NCI-H345 treated with DMSO at 0.1 percent for 48 hours (cell line): ENCODE measurements around the gene DHX29.
A peak's percentile ranks its signal among the peaks of the same experiment; 100 is the strongest.

Experiments used
- DNase-seq: peaks from one replicate; lab custom pipeline; 2025; ENCODE audit not compliant: unreplicated experiment; lab: John Stamatoyannopoulos, UW

The DHX29 gene, protein sequence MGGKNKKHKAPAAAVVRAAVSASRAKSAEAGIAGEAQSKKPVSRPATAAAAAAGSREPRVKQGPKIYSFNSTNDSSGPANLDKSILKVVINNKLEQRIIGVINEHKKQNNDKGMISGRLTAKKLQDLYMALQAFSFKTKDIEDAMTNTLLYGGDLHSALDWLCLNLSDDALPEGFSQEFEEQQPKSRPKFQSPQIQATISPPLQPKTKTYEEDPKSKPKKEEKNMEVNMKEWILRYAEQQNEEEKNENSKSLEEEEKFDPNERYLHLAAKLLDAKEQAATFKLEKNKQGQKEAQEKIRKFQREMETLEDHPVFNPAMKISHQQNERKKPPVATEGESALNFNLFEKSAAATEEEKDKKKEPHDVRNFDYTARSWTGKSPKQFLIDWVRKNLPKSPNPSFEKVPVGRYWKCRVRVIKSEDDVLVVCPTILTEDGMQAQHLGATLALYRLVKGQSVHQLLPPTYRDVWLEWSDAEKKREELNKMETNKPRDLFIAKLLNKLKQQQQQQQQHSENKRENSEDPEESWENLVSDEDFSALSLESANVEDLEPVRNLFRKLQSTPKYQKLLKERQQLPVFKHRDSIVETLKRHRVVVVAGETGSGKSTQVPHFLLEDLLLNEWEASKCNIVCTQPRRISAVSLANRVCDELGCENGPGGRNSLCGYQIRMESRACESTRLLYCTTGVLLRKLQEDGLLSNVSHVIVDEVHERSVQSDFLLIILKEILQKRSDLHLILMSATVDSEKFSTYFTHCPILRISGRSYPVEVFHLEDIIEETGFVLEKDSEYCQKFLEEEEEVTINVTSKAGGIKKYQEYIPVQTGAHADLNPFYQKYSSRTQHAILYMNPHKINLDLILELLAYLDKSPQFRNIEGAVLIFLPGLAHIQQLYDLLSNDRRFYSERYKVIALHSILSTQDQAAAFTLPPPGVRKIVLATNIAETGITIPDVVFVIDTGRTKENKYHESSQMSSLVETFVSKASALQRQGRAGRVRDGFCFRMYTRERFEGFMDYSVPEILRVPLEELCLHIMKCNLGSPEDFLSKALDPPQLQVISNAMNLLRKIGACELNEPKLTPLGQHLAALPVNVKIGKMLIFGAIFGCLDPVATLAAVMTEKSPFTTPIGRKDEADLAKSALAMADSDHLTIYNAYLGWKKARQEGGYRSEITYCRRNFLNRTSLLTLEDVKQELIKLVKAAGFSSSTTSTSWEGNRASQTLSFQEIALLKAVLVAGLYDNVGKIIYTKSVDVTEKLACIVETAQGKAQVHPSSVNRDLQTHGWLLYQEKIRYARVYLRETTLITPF (N-terminal part only)

DNA sequence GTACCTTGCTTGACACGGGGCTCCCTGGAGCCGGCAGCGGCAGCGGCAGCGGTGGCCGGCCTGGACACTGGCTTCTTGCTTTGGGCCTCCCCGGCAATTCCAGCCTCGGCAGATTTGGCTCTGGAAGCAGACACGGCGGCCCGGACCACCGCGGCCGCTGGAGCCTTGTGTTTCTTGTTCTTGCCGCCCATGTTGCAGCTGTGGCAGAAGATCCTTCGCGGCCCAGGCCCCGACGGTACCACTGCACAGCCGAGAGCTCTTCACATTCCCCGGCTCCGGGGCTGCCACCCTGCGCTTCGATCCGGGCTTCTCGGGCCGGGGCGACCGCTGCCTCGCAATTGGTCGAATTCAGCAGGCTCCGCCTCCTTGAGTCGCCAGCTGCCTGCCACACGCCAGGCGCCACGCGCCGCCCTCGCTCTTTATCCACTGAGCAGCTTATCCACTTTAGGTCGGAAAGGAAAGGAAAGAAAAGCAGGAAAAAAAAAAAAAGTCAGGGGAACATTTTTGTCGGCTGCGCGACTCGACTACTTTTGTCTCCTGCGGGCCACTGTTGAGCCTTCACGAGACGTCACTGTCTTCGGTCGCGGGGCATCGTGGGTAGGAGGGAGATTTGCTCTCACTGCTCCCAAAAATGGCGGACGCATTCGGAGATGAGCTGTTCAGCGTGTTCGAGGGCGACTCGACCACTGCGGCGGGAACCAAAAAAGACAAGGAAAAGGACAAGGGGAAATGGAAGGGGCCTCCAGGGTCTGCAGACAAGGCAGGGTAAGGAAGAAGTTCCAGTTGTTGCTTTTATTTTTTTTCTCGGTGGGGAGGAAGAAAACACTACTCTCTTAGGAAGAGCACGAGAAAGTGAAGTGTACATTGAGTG lies at the start of gene DHX29, which contains the start of gene MTREX:
Gene DHX29, minus strand, starts transcription at position 312 of the 871 bp plus-strand sequence. Its CDS starts 121 bp downstream, at position 191.
Gene MTREX, plus strand, starts transcription at position 607 of the 871 bp plus-strand sequence. Its CDS starts 25 bp downstream, at position 632.
- DNase-seq, result peak; percentile 91

DNA sequence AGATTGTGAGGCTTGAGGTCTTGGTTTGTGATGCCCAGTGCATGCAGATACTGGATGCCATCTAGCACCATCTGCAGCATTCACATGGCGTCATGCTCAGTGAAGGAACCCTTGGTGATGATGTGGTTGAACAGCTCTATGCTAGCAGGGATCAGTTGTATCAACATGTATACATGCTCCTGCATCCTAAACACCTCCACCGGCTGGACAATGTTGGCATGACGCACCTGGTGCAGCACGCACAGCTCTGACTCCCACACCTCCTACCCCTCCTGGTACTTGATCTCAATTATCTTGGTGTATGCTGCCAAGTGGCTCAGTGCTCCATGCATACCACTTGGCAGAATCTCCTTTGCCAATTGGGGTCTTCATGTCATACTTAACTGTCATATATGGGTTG lies 49.4 kb upstream of the DHX29 start:
- no peak for DNase-seq

DNA sequence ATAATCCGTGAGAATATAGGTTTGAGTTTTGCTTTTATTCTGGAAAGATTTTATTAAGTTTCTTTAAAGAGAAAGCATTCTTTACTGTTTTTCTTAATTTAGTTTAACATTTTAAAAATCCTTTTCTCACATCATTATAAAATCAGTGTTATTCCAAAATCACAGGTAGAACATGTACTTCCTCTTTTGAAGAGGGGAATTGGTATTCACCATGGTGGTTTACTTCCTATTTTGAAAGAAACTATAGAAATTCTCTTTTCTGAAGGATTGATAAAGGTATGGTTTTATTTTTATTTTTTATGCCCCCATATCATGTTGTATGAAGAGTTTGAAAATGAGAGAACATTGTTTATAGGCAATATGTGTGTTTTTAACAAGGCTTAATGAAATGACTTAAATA lies 43.3 kb upstream of the DHX29 start:
- DNase-seq, result no peak

DNA sequence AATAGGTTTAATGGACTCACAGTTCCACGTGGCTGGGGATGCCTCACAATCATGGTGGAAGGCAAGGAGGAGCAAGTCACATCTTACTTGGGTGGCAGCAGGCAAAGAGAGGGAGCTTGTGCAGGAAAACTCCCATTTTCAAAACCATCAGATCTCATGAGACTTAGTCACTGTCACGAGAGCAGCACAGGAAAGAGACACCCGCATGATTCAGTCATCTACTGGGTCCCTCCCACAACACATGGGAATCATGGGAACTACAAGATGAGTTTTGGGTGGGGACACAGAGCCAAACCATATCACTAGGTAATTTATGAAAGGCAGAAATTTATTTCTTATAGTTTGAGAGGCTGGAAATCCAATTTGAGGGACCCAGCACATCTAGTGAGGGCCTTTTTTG lies 40.3 kb upstream of the DHX29 start:
- DNase-seq, result no peak

DNA sequence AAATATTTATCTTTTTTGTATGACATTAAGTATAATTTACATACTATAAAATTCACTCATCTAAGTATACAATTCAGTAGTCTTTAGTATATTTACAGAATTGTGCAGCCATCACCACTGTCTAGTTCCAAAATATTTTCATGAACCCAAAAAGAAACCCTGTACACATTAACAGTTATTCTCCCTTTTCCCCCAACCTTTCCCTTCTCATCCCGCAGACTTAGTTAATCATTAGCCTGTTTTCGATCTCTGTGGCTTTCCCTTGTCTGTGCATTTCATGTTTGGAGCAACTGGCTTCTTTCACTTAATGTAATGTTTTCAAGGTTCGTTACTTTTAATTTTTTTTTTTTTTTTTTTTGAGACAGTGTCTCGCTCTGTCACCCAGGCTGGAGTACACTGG lies 37.8 kb upstream of the DHX29 start:
- no peak for DNase-seq

DNA sequence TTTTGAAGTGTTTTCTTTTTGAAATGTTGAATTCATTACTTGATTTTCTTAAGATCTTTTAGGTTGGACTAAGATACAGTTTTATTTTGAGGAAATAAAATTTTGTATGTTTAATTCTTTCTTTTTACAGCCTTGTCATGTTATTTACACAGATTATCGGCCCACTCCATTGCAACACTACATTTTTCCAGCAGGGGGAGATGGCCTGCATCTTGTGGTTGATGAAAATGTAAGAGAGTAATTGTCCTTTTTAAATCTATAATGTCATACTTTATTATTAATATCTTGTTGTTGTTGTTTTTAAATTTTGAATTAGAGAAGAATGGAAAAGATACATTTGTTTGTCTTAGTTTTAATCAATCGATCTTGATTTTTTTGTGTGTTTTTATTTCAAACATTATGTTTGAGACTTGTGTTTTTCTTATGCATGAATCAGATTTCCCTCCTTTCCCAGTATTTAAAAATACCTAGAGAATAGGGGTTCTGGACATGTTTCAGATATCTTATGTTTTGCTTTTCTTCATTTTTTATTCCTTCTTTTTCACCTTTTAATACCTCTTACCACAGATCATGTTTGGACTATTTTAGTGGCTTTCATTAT lies 37.0 kb upstream of the DHX29 start:
- DNase-seq, result peak; percentile 3

DNA sequence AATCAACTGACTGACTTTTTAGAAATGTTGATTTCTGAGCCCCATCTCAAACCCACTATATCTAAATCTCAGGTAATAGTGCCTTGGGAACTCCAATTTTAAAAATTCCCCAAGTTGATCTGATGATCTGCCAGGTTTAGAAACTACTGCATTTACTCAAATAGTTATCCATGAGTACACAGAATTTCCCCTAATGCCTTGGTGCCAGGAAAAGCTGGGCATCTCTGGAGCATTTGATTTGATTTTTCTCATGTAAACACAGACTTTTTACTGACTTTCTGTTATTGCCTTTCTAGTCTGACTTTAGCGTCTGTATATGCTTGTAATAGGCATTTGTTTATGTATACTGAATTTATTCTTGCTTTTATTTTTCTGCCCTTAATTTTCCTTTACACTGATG lies 36.1 kb upstream of the DHX29 start:
- no peak for DNase-seq

DNA sequence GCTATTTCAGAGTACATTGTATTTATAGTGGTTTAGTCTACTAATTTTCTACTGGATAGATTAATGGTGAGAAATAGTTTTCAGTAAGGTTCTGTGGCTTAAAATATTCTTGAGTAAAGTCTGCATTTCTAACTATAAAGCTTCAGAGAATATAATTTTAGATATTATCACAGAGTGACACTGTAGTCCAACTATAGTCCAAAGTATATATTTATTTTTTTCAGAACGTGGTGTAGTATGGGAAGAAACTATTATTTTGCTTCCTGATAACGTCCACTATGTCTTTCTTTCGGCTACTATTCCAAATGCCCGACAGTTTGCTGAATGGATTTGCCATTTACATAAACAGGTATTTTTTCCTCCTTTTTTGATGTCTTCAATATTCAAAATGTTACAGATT lies 35.6 kb upstream of the DHX29 start:
- DNase-seq, result no peak

DNA sequence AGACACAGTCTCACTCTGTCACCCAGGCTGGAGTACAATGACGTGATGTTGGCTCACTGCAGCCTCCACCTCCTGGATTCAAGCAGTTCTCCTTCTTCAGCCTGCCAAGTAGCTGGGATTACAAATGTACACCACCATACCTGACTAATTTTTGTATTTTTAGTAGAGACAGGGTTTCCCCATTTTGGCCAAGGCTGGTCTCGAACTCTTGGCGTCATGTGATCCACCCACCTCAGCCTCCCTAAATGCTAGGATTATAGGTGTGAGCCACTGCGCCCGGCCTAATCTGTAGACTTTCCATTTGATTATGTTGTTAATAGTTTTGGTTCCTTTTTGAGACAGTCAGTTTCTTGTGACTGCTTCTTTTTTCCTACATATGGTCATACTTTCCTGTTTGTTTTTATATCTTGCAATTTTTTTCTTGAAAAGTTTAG lies 31.3 kb upstream of the DHX29 start:
- no peak for DNase-seq

DNA sequence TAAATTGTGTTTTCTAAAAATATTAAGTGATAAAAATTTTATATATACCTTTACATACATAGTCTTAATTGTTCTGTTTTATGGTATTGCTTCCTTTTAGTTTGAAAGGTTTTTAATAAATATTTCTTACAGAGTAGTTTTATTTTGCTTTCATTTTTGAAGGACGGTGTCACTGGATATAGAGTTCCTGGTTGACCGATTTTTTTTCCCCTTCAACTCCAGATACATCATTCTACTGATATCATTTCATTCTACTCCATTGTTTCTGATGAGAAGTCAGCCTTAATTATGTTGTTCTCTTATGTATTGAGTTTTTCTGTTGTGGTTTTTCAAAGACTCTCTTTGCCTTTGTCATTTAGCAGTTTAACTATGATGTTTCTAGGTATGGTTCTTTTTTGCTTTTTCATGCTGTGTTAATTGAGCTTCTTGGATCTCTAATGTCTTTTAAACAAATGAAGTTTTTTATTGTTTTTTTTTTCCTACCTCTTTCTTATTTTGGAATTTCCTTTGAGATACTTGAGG lies 30.7 kb upstream of the DHX29 start:
- DNase-seq, result no peak

DNA sequence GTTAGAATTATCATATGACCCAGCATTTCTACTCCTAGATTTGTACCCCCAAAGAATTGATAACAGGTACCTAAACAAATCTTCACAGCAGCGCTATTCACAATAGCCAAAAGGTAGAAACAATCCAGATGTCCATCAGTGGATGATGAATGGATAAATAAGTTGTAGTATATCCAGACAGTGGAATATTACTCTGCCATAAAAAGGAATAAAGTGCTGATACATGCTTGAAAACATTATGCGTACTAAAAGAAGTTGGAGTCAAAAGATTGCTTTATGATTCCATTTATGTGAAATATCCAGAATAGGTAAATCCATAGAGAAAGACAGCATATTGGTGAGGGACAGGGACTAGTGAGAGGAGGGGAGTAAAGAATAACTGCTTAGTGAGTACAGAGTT lies 26.3 kb upstream of the DHX29 start:
- DNase-seq, result no peak

DNA sequence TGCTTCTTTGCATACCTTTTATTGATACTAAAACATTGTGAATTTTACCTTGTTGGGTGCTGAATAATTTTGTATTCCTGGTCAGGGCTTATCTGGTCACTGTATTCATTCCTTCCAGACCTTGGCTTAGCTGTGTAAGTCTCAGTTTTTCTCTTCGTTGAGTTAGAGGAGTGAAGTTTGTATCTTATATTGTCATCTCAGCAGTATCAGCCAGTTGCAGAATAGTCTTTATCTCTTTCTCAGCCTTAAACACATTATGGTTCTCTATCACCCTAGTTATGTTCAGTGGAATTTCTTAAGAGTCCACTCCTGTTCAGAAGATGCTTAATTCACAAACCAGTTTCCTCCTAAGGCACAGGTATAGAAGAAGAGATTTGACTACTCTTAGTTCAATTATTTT lies 25.5 kb upstream of the DHX29 start:
- no peak for DNase-seq

DNA sequence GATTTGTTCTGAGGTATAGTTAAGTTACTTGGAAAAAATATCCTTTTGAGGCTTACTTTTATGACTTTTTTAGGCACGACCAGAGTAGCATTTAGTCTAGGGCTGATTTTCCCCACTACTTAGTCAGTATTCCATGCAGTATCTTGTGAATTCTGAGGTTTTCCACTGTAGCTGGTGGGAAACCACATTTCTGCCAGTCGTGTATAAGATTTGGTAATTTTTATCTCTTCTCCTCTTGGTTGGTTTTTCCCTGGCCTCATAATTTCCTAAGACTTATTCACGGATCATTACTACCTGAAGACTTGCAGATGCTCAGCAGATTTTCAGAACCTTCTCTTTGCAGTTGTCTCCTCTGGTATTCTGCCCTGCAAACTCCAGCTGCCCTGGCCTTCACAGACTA lies 23.8 kb upstream of the DHX29 start:
- no peak for DNase-seq

DNA sequence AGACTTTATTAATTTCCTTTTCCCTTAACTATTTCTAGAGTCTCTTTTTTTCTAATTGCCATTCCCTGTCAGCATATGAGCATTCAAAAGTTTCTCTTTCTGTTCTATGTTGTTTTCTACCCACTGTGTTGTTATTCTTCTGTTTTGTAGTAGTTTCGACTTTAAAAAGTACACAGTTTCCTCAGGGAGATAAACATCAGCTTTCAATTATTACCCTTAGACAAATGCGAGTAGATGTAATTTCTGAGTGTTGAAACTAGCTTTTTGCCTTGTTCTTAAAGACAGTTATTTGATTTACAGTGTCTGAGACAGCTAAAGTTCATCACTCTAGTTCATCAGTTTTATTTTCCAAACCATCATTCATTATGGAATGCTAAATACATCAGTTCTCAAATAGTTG lies 19.8 kb upstream of the DHX29 start:
- no peak for DNase-seq

DNA sequence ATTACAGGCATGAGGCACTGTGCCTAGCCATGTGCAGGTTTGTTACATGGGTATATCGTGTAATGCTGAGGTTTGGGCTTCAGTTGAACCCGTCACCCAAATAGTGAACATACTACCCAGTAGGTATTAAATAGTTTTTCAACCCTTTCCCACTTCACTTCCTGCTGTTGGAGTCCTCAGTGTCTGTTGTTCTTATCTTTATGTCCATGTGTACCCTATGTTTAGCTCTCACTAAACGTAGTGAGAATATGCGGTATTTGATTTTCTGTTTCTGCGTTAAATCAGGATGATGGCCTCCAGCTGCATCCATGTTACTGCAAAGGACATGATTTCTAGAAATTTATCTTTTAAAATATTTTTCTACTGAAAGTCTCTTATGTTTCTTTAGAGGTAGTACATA lies 18.1 kb upstream of the DHX29 start:
- DNase-seq, result no peak

DNA sequence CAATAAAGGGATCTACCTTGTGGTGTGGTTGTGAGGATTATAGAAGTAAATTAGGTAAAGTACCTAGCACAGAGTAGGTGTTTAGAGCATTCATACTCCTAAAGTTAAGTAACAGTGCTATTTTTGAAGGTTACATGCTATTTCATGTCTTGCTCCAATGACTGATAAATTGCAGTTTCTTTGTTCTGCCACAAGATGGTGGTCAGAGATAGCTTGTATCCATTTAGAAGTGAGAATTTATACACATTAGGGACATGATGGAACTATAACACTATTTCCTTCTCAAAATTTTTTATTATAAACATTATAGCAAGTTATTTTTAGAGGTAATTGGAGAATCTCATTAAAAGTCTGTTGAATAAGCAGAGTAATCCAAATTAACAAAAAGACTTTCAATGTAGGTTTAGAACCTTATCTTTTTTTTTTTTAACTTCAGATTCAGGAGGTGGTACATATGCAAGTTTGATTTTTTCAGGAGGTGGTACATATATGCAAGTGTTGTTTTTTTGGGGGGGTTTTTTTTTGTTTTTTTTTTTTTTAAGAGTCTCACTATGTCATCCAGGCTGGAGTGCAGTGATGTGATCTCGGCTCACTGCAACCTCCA lies 17.4 kb upstream of the DHX29 start:
- DNase-seq, result no peak

DNA sequence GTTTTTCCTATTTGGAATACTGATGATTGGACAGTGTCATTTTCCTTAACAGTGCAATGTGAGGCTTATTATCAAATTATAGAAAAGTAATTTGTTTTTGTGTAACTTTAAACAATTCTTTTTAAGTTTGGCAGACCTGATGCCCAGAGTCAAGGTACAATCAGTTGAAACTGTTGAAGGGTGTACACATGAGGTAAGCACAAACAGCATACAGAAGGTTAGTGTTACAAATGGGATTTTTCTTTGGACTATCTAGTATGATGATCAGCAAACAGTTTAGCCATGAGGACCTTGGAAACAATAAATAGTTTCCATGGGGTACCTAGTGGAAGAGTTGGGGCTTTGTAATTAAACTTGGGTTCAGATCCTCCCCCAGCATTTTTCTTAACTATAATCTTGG lies 16.5 kb upstream of the DHX29 start:
- no peak for DNase-seq

DNA sequence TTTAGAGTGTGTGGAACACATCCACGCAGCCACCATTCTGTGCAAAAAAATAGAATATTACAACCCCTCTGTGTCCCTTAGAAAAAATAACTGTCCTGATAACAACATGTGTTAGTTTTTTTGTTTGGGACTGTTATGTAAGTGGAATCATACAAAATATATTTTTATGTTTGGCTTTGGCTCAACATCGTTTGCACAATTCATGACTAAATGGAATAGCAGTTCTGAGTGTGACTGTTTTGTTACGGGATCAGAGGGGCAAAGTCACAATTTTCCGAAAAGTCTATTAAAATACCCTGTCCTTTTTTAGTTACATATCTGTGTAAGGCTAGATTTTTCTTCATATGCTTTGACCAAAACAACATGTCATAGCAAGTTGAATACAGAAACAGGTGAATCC lies 13.1 kb upstream of the DHX29 start:
- no peak for DNase-seq

DNA sequence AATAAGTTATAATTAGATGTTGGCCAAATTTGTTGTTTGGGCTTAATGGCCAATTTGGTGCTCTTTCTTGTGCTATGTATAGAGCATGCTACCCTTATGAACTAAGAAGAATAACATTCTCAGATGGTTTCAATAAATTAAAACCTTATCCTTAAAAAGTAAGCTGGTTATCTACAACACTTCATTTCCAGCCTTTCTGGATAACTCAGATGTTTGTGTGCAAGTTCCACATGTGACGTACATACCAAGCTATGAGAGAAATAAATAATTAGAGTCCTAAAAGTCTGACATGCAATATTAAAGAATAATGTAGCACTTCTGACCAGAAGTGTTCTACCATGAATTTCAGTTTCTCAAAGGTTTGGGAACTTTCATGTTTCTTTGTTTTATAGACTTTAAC lies 12.0 kb upstream of the DHX29 start:
- no peak for DNase-seq
